A673 (cell line): ENCODE results near the gene DKK2. TPM values are rescaled to one million over a fixed set of nuclear protein-coding genes. Genes with fewer than 3 reads are reported as not detected.
A peak's percentile ranks its signal among the peaks of the same experiment; 100 is the strongest.

Experiments
- BruUV-seq: library from RNA; stranded (reverse); fragments of 400-500 nt; replicated peaks from 2 replicates; lab custom pipeline; 2021; lab: Mats Ljungman, UMichigan
- CTCF ChIA-PET: fragments of 300-600 bp; sonication (Branson Sonifier 250); formaldehyde crosslinking; loops from one replicate; lab custom pipeline; 2022; ENCODE audit warnings: antibody characterized with exemption; lab: Charles Lee
- POLR2A ChIA-PET: fragments of 300-600 bp; sonication (Branson Sonifier 250); formaldehyde crosslinking; loops from one replicate; lab custom pipeline; 2022; ENCODE audit warnings: antibody characterized with exemption; ENCODE audit not compliant: low non-redundant PET; lab: Charles Lee
- DNase-seq: peaks from one replicate; pipeline ENCODE4 v3.0.0-alpha.2; 2015; ENCODE audit warnings: low spot score
- H3K27ac ChIP-seq: fragments of 200-600 bp; sonication (generic); 2 replicates; pipeline ENCODE4 v1.5.1; 2016; ENCODE audit warnings: mixed run types, low read depth, mild to moderate bottlenecking, mixed read lengths, antibody characterized with exemption, low read length; ENCODE audit not compliant: poor library complexity, severe bottlenecking
- H3K27me3 ChIP-seq: fragments of 200-600 bp; sonication (generic); replicated peaks from 2 replicates; pipeline ENCODE4 v1.6.1; 2017; ENCODE audit warnings: mixed run types, low read depth, mild to moderate bottlenecking, mixed read lengths, antibody characterized with exemption, low read length; ENCODE audit not compliant: insufficient read depth, poor library complexity
- H3K36me3 ChIP-seq: fragments of 200-600 bp; sonication (generic); 2 replicates; pipeline ENCODE4 v1.6.1; 2016; ENCODE audit warnings: mixed run types, mild to moderate bottlenecking, mixed read lengths, antibody characterized with exemption, low read length; ENCODE audit not compliant: insufficient read depth, poor library complexity, severe bottlenecking
- H3K4me1 ChIP-seq: fragments of 200-600 bp; sonication (generic); 2 replicates; pipeline ENCODE4 v1.6.1; 2017; ENCODE audit warnings: mixed run types, mild to moderate bottlenecking, mixed read lengths, antibody characterized with exemption, low read length; ENCODE audit not compliant: insufficient read depth, poor library complexity, severe bottlenecking
- H3K4me3 ChIP-seq: fragments of 200-600 bp; sonication (generic); 2 replicates; pipeline ENCODE4 v1.5.1; 2016; ENCODE audit warnings: low read depth, mixed run types, mild to moderate bottlenecking, mixed read lengths, low read length; ENCODE audit not compliant: poor library complexity, severe bottlenecking
- H3K9me3 ChIP-seq: fragments of 200-600 bp; sonication (generic); 2 replicates; pipeline ENCODE4 v1.6.1; 2016; ENCODE audit warnings: mixed run types, low read depth, mild to moderate bottlenecking, mixed read lengths, antibody characterized with exemption, low read length; ENCODE audit not compliant: poor library complexity, severe bottlenecking
- CTCF ChIP-seq: fragments of 300-800, 200-600 bp; sonication (generic); conservative IDR thresholded peaks from 2 replicates; pipeline ENCODE4 v1.5.1; 2017; ENCODE audit warnings: low read depth, mild to moderate bottlenecking, antibody characterized with exemption, low read length, moderate library complexity, mixed read lengths
- EZH2 ChIP-seq: fragments of 200-600 bp; sonication (generic); IDR thresholded peaks from 2 replicates; pipeline ENCODE4 v1.6.1; 2017; ENCODE audit warnings: borderline replicate concordance, low read depth, mild to moderate bottlenecking, mixed read lengths, antibody characterized with exemption, low read length; ENCODE audit not compliant: poor library complexity, severe bottlenecking
- intact Hi-C: fragments of 100-400 bp; cut with micrococcal nuclease; formaldehyde crosslinking; loops from one replicate; pipeline ENCODE4 v1.10.0; 2022; ENCODE audit not compliant: unreplicated experiment
- total RNA-seq: library from RNA; stranded (reverse); gene quantifications from 2 replicates; pipeline ENCODE4 v1.2.3, GENCODE V29; 2021

The DKK2 gene
- total RNA-seq, 1 experiment from 2014 or later: 99.3 TPM

GRCh38 chr4:107071108-107071507, 35.0 kb upstream of the DKK2 start:
- CTCF ChIA-PET: no interaction called here
- DNase-seq: no peak
- no TSS peak for BruUV-seq

DNA sequence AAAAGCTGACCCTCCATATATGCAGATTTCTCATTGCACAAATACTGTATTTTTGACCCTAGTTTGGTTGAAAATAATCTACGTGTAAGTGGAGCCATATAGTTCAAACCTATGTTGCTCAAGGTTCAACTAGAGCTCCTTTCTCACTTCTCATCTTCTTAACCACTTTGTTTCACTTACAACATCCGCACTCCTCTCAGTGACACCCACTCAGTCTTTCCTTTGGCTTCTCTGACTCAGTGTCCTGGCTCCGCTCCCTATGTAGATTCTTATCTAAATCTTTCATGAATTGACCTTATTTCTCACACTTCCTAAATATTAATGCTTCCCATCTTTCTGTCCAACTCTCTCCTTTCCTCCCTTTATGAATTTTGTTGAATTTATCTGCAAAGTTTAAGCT, 32.9 kb upstream of the DKK2 start:
- ChIA-PET CTCF (no interaction called here), POLR2A (interaction anchor here (0.6 kb wide), 1 partner anchor 35 kb away, joined by 3 read pairs; no protein-coding TSS in a partner anchor)
- H3K4me3 ChIP-seq: no peak overlapping the region
- peak; percentile 66 for DNase-seq
- BruUV-seq: no TSS peak
- TF ChIP-seq CTCF (no peak), EZH2 (no peak)
- H3K27ac ChIP-seq: peak overlapping the region; percentile 28
- no peaks in the 10 kb centered on the region for H3K36me3 ChIP-seq
- H3K9me3 ChIP-seq: no peaks in the 10 kb centered on the region
- H3K27me3 ChIP-seq: no peaks in the 10 kb centered on the region
- peaks cover 19% of the 10 kb centered on the region for H3K4me1 ChIP-seq
- intact Hi-C loops: no loop called here

More at GRCh38 chr4:107071108-107071507, 35.0 kb upstream of the DKK2 start:
- H3K36me3 ChIP-seq: no peaks in the 10 kb centered on the region
- no peak overlapping the region for H3K4me3 ChIP-seq
- no peaks in the 10 kb centered on the region for H3K9me3 ChIP-seq
- intact Hi-C loops: no loop called here
- no peak overlapping the region for H3K27ac ChIP-seq
- TF ChIP-seq CTCF (no peak), EZH2 (no peak)
- peaks cover 19% of the 10 kb centered on the region for H3K4me1 ChIP-seq
- no peaks in the 10 kb centered on the region for H3K27me3 ChIP-seq
- POLR2A ChIA-PET: no interaction called here

- ChIA-PET CTCF (no interaction called here), POLR2A (no interaction called here)
- no peak for DNase-seq
- Histone ChIP-seq H3K27ac (no peak overlapping the region), H3K27me3 (no peaks in the 10 kb centered on the region), H3K4me1 (peaks cover 19% of the 10 kb centered on the region), H3K4me3 (no peak overlapping the region), H3K9me3 (no peaks in the 10 kb centered on the region), H3K36me3 (no peaks in the 10 kb centered on the region)
- TF ChIP-seq CTCF (no peak), EZH2 (no peak)
- no TSS peak for BruUV-seq
- intact Hi-C loops: no loop called here
Observed at GRCh38 chr4:107068116-107068515, 32.0 kb upstream of the DKK2 start.
